Measurements from ENCODE around the gene PNRC2.

PNRC2 gene

DNA sequence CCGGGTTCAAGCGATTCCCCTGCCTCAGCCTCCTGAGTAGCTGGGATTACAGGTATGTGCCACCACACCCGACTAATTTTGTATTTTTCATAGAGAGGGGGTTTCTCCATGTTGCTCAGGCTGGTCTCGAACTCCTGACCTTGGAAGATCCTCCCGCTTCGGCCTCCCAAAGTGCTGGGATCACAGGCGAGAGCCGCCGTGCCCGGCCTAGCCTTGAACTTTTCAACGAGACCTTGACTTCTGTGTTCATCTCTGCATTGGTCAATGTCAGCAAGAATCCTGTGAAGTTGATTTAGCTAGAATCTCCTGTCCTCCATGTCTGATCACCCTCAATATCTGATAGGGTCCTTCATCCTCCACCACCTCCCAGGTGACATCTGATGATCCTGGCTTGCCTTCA lies 35.0 kb upstream of the PNRC2 start:
- Mint-ChIP-seq H3K9me3 (no peaks in the 10 kb centered on the region), H3K4me1 (no peaks in the 10 kb centered on the region), H3K36me3 (ENCODE audit: low read depth) (no peaks in the 10 kb centered on the region), H3K27me3 (ENCODE audit: low read depth, poor library complexity) (peaks cover 43% of the 10 kb centered on the region), H3K4me3 (no peak overlapping the region), H3K27ac (no peak overlapping the region)
- DNase-seq, result no peak
- TF ChIP-seq, protein P1, sequence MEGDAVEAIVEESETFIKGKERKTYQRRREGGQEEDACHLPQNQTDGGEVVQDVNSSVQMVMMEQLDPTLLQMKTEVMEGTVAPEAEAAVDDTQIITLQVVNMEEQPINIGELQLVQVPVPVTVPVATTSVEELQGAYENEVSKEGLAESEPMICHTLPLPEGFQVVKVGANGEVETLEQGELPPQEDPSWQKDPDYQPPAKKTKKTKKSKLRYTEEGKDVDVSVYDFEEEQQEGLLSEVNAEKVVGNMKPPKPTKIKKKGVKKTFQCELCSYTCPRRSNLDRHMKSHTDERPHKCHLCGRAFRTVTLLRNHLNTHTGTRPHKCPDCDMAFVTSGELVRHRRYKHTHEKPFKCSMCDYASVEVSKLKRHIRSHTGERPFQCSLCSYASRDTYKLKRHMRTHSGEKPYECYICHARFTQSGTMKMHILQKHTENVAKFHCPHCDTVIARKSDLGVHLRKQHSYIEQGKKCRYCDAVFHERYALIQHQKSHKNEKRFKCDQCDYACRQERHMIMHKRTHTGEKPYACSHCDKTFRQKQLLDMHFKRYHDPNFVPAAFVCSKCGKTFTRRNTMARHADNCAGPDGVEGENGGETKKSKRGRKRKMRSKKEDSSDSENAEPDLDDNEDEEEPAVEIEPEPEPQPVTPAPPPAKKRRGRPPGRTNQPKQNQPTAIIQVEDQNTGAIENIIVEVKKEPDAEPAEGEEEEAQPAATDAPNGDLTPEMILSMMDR (IDR thresholded peaks at IDR 0.05), result no peak

DNA sequence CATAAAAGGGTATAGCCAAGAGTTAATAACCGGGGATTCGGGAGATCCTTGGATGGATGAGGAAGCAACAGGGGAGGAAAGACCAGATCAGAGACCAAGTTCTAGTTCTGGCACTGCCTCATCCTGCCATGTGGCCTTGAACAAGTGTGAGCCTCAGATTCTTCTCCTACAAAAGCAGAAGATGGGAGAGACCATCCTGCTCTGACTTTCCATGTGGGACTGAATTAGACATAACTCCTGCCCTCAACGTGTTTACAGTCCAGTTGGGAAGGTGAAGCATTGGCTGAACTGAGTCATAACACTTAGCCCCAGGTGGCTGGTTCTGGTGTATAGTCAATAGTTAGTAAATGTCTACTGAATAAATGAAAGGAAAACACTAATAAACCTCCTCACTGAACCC lies 34.3 kb upstream of the PNRC2 start:
- no peak for DNase-seq
- Mint-ChIP-seq H3K36me3 (ENCODE audit: low read depth) (no peaks in the 10 kb centered on the region), H3K4me3 (no peak overlapping the region), H3K27ac (no peak overlapping the region), H3K27me3 (ENCODE audit: low read depth, poor library complexity) (peaks cover 46% of the 10 kb centered on the region), H3K9me3 (no peaks in the 10 kb centered on the region), H3K4me1 (no peaks in the 10 kb centered on the region)
- TF ChIP-seq, protein P1 (IDR thresholded peaks at IDR 0.05), result no peak

DNA sequence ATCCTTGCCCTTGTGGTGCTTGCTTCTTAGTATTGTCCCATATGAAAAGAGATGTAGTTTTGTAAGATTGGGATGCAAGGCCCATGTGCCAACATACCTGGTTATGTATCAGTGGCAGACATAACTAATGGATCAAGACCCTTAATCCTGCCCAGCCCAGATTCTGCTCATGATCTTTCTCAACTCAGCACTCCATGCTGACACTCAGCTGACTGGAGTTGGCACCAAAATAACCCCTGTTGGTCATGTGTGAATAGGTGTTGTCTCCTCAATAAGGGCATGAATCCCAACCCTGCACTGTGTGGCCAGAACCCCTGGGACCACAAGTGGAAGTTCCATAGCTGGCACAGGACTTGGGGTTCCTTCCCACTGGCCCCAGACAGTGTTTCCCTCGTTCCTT lies 32.5 kb upstream of the PNRC2 start:
- Mint-ChIP-seq H3K4me3 (no peak overlapping the region), H3K36me3 (ENCODE audit: low read depth) (no peaks in the 10 kb centered on the region), H3K4me1 (no peaks in the 10 kb centered on the region), H3K27ac (no peak overlapping the region), H3K9me3 (no peaks in the 10 kb centered on the region), H3K27me3 (ENCODE audit: low read depth, poor library complexity) (peaks cover 55% of the 10 kb centered on the region)
- DNase-seq, result no peak
- TF ChIP-seq, protein P1 (IDR thresholded peaks at IDR 0.05), result no peak

DNA sequence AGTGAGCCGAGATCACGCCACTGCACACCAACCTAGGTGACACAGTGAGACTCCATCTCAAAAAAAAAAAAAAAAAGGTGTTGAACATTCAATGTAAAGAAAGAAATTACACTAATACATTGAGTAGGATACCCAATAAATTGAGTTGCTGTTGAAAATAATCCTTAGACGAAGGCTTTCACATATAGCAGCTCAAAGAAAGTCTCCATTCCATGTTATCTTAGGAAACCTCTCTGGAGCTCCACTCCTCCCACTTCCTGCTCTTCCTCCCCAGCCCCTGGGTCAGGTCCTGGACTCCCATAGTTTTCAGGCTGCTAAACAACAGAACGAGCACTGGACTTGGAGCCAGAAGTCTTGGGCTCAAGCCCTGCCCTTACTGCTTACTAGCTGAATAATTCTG lies 30.8 kb upstream of the PNRC2 start:
- no peak for DNase-seq
- H3K4me1 Mint-ChIP-seq, result no peaks in the 10 kb centered on the region
- no peaks in the 10 kb centered on the region for H3K36me3 Mint-ChIP-seq (ENCODE audit: low read depth)
- TF ChIP-seq, protein P1 (IDR thresholded peaks at IDR 0.05), result no peak
- no peak overlapping the region for H3K4me3 Mint-ChIP-seq
- no peaks in the 10 kb centered on the region for H3K9me3 Mint-ChIP-seq
- peaks cover 55% of the 10 kb centered on the region for H3K27me3 Mint-ChIP-seq (ENCODE audit: low read depth, poor library complexity)
- no peak overlapping the region for H3K27ac Mint-ChIP-seq

DNA sequence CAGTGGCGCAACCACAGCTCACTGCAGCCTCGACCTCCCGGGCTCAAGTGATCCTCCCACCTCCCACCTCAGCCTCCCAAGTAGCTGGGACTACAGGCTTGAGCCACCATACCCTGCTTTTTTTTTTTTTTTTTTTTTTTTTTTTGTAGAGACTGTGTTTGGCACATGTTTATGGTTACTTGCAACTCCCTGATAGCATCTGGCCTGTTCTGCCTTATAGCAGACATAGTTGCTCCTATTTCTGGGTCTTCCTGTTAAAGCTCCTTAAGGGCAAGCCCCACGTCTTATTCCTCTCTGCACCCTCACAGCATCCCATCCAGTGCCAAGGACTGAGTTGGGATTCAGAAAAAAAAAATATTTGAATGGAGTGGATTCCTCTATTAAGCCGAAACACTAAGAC lies 29.4 kb upstream of the PNRC2 start:
- peaks cover 48% of the 10 kb centered on the region for H3K27me3 Mint-ChIP-seq (ENCODE audit: low read depth, poor library complexity)
- H3K9me3 Mint-ChIP-seq, result peaks cover 3% of the 10 kb centered on the region
- no peak for DNase-seq
- H3K36me3 Mint-ChIP-seq (ENCODE audit: low read depth), result no peaks in the 10 kb centered on the region
- no peak overlapping the region for H3K27ac Mint-ChIP-seq
- TF ChIP-seq, protein P1 (IDR thresholded peaks at IDR 0.05), result no peak
- no peaks in the 10 kb centered on the region for H3K4me1 Mint-ChIP-seq
- no peak overlapping the region for H3K4me3 Mint-ChIP-seq

DNA sequence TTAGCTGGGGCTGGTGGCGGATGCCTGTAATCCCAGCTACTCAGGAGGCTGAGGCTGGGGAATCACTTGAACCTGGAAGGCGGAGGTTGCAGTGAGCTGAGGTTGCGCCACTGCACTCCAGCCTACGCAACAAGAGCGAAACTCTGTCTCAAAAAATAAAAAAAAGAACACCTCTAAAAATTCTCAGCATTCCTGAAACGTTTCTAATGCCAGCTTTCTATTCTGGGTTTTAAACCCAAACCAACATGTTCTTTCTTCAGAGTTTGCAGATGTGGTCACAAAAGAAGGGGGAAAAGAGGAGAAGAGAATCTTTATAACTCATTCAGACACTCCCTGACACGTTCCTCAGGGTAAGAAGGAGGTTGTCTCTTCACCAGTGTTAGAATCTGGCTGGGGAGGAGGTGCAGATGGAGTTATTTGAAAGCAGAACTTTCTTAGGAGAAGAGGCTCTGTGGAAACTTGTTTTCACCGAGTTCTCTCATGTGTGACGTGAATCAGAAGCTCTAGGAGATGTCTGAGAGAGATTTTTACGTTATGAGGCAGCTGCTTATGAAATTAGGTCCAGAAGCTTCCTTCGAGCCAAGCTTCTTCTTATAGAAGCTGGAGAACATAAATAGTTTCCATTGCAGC lies 28.7 kb upstream of the PNRC2 start:
- Mint-ChIP-seq H3K27me3 (ENCODE audit: low read depth, poor library complexity) (peaks cover 45% of the 10 kb centered on the region), H3K4me1 (no peaks in the 10 kb centered on the region), H3K27ac (no peak overlapping the region), H3K36me3 (ENCODE audit: low read depth) (no peaks in the 10 kb centered on the region), H3K4me3 (no peak overlapping the region), H3K9me3 (peaks cover 3% of the 10 kb centered on the region)
- no peak for DNase-seq
- TF ChIP-seq, protein P1 (IDR thresholded peaks at IDR 0.05), result no peak
